Measurements from ENCODE around the gene PRRG2.
A peak's percentile ranks its signal among the peaks of the same experiment; 100 is the strongest.
"Not testable (repeated sequence)": the region's sequence is repeated elsewhere in the genome, so short reads cannot be mapped to it uniquely, and the experiment has no call there.

The PRRG2 gene

GRCh38 chr19:49616945-49617344 lies 35.8 kb downstream of the PRRG2 start:
- TF ChIP-seq, protein P1, sequence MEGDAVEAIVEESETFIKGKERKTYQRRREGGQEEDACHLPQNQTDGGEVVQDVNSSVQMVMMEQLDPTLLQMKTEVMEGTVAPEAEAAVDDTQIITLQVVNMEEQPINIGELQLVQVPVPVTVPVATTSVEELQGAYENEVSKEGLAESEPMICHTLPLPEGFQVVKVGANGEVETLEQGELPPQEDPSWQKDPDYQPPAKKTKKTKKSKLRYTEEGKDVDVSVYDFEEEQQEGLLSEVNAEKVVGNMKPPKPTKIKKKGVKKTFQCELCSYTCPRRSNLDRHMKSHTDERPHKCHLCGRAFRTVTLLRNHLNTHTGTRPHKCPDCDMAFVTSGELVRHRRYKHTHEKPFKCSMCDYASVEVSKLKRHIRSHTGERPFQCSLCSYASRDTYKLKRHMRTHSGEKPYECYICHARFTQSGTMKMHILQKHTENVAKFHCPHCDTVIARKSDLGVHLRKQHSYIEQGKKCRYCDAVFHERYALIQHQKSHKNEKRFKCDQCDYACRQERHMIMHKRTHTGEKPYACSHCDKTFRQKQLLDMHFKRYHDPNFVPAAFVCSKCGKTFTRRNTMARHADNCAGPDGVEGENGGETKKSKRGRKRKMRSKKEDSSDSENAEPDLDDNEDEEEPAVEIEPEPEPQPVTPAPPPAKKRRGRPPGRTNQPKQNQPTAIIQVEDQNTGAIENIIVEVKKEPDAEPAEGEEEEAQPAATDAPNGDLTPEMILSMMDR (IDR thresholded peaks at IDR 0.05; ENCODE audit: control insufficient read depth, extremely low read depth, insufficient read depth): no peak
- H3K4me3 ChIP-seq (ENCODE audit: low read depth, low read length): no peak overlapping the region
- DNase-seq (ENCODE audit: low read depth): no peak

GRCh38 chr19:49617860-49618259 lies 36.7 kb downstream of the PRRG2 start:
- not testable (repeated sequence) for H3K4me3 ChIP-seq (ENCODE audit: low read depth, low read length); DNase-seq (ENCODE audit: low read depth)

DNA sequence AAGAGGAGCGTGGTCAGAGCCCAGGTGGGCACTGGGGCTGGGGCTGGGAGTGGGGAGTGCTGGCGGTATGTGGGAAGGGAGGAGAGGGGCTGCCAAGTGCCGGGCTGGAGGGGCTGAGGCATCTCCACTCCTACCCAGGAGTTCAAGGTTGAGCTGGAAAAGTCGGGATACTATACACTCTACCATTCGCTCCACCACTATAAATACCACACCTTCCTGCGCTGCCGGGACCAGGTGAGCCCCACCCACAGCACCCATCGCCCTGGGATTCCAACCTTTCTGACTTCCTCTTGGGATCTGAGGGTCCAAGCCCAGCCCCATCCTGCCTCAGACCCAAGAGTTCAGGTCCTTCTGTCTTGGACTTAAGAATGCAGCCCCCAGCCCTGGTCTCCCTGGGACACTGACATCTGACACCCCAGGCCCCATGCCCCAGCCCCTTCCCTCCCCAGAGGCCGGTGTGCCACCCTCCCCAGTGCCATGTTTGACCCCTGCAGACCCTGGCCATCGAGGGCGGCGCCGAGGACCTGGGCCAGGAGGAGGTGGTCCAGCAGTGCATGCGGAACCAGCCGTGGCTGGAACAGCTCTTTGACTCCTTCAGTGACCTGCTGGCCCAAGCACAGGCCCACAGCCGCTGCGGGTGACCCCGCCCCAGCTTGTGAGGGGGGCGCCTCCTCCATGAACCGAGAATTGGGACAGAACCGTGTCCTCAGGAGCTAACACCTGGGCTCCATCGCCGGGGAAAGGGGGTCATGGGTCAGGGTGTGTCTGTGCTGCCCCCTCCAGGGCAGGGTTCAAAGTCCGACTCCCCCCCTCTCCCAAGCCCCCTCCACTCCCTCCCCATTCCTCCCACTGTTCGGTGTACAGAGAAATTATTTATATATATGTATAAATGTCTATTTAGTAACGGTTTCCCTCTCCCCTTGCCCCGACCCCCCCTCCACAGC lies 44.1 kb downstream of the PRRG2 start:
- TF ChIP-seq, protein P1 (IDR thresholded peaks at IDR 0.05; ENCODE audit: control insufficient read depth, extremely low read depth, insufficient read depth): no peak
- H3K4me3 ChIP-seq (ENCODE audit: low read depth, low read length): no peak overlapping the region
- no peak for DNase-seq (ENCODE audit: low read depth)

- DNase-seq (ENCODE audit: low read depth): no peak
- H3K4me3 ChIP-seq (ENCODE audit: low read depth, low read length): no peak overlapping the region
- TF ChIP-seq, protein P1 (IDR thresholded peaks at IDR 0.05; ENCODE audit: control insufficient read depth, extremely low read depth, insufficient read depth): no peak
Observed at GRCh38 chr19:49626226-49626625, 45.1 kb downstream of the PRRG2 start.

GRCh38 chr19:49629659-49630058 lies 48.5 kb downstream of the PRRG2 start:
- DNase-seq (ENCODE audit: low read depth): no peak
- TF ChIP-seq, protein P1 (IDR thresholded peaks at IDR 0.05; ENCODE audit: control insufficient read depth, extremely low read depth, insufficient read depth): no peak
- H3K4me3 ChIP-seq (ENCODE audit: low read depth, low read length): no peak overlapping the region

DNA sequence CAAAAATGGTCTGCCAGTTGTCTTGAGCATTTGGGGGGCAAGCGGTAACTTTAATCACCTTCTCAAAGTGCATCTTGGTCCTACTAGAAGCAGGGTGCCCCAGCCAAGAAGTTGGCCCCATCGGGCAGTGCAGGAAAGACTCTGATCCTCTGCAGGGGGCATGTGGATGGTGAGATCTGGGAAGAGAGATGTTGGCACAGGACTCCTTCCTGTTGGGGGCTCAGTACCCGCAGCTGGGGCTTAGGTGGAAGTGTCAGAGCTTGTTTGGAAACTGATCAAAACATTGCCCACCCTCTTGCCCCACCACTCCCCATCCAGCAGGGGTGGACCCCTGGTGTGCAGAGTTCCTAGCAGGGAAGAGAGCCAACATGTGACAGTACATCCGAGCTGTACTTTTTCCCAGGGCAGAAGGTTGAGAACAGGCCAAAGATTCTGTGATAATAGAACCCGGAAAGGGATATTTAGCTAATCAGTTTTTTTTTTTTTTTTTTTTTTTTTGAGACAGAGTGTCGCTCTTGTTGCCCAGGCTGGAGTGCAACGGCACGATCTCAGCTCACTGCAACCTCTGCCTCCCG lies 50.0 kb downstream of the PRRG2 start:
- TF ChIP-seq, protein P1 (IDR thresholded peaks at IDR 0.05; ENCODE audit: control insufficient read depth, extremely low read depth, insufficient read depth): no peak
- no peak overlapping the region for H3K4me3 ChIP-seq (ENCODE audit: low read depth, low read length)
- peak; percentile 86 for DNase-seq (ENCODE audit: low read depth)

- DNase-seq (ENCODE audit: low read depth): no peak
- TF ChIP-seq, protein P1 (IDR thresholded peaks at IDR 0.05; ENCODE audit: control insufficient read depth, extremely low read depth, insufficient read depth): no peak
- no peak overlapping the region for H3K4me3 ChIP-seq (ENCODE audit: low read depth, low read length)
Observed at GRCh38 chr19:49631610-49632192, 50.6 kb downstream of the PRRG2 start.

All from LNCaP clone FGC (cell line).